ENCODE data around the gene KCTD1. TPM values are rescaled to one million over a fixed set of nuclear protein-coding genes. Genes with fewer than 3 reads are reported as not detected.

KCTD1 gene
- polyA plus RNA-seq, 4 donors = 1.8 to 5.8 (median 3.2) TPM

GRCh38 chr18:26488417-26489009, 59.8 kb downstream of the KCTD1 start:
- FAIRE-seq (no peak), DNase-seq (no peak)
- Histone ChIP-seq H3K4me3 (ENCODE audit: low read depth in 1 of 3, low read length in 3 of 3) (no peak overlapping the region), H3K36me3 (ENCODE audit: control insufficient read depth in 3 of 3, insufficient read depth in 2 of 3, low read depth in 1 of 3, low read length in 3 of 3) (peaks cover 0 to 8% (median 0%) of the 10 kb centered on the region in 3 donors), H3K4me1 (ENCODE audit: control insufficient read depth in 3 of 3, insufficient read depth in 2 of 3, low read depth in 1 of 3, low read length in 2 of 3) (peaks cover 0 to 12% (median 0%) of the 10 kb centered on the region in 3 donors), H3K27me3 (ENCODE audit: control insufficient read depth in 3 of 3, insufficient read depth in 3 of 3, low read length in 3 of 3) (no peaks in the 10 kb centered on the region), H3K9me3 (ENCODE audit: control insufficient read depth in 2 of 2, insufficient read depth in 1 of 2, low read depth in 1 of 2, low read length in 1 of 2) (no peaks in the 10 kb centered on the region), H3K27ac (ENCODE audit: low read depth in 1 of 3, low read length in 2 of 3) (no peak overlapping the region)
- 82 to 88% (median 86%) methylated on average over 11 of the region's 11 CpGs for WGBS, 3 donors

- no peaks in the 10 kb centered on the region for H3K9me3 ChIP-seq (ENCODE audit: control insufficient read depth in 2 of 2, insufficient read depth in 1 of 2, low read depth in 1 of 2, low read length in 1 of 2)
- FAIRE-seq (no peak), DNase-seq (peak; percentile 55 to 83)
- peak overlapping the region in 1 of 3 donors; percentile 29 for H3K27ac ChIP-seq (ENCODE audit: low read depth in 1 of 3, low read length in 2 of 3)
- peaks cover 0 to 8% (median 0%) of the 10 kb centered on the region in 3 donors for H3K36me3 ChIP-seq (ENCODE audit: control insufficient read depth in 3 of 3, insufficient read depth in 2 of 3, low read depth in 1 of 3, low read length in 3 of 3)
- H3K4me3 ChIP-seq (ENCODE audit: low read depth in 1 of 3, low read length in 3 of 3) = no peak overlapping the region
- no peaks in the 10 kb centered on the region for H3K27me3 ChIP-seq (ENCODE audit: control insufficient read depth in 3 of 3, insufficient read depth in 3 of 3, low read length in 3 of 3)
- WGBS, 3 donors = 44 to 61% (median 47%) methylated on average over 7 of the region's 7 CpGs
- H3K4me1 ChIP-seq (ENCODE audit: control insufficient read depth in 3 of 3, insufficient read depth in 2 of 3, low read depth in 1 of 3, low read length in 2 of 3) = peaks cover 0 to 23% (median 0%) of the 10 kb centered on the region in 3 donors
Measured at GRCh38 chr18:26487437-26487836, 60.9 kb downstream of the KCTD1 start.

DNA sequence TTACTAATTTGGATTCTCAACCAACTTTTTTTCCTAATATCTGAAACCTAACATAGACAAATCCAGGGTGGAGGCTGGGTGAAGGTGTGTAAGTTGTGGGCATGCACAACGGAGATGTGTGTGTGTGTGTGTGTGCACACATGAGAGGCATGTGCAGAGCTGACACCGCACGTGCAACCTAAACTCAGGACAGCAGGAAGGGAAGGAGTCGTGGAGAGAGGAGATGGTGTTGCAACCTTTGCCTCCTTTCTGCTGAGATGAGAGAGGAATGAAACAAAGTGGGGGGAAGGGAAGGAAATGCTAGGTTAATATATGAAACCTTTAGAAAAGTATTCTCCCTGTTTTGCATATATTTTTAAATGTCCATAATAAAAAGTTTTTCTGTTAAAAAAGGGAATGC, 64.7 kb downstream of the KCTD1 start:
- DNase-seq (peak; percentile 18 to 72), FAIRE-seq (no peak)
- H3K9me3 ChIP-seq (ENCODE audit: control insufficient read depth in 2 of 2, insufficient read depth in 1 of 2, low read depth in 1 of 2, low read length in 1 of 2) = no peaks in the 10 kb centered on the region
- no peaks in the 10 kb centered on the region for H3K27me3 ChIP-seq (ENCODE audit: control insufficient read depth in 3 of 3, insufficient read depth in 3 of 3, low read length in 3 of 3)
- no peaks in the 10 kb centered on the region for H3K36me3 ChIP-seq (ENCODE audit: control insufficient read depth in 3 of 3, insufficient read depth in 2 of 3, low read depth in 1 of 3, low read length in 3 of 3)
- H3K27ac ChIP-seq (ENCODE audit: low read depth in 1 of 3, low read length in 2 of 3) = no peak overlapping the region
- H3K4me1 ChIP-seq (ENCODE audit: control insufficient read depth in 3 of 3, insufficient read depth in 2 of 3, low read depth in 1 of 3, low read length in 2 of 3) = peaks cover 0 to 43% (median 0%) of the 10 kb centered on the region in 3 donors
- H3K4me3 ChIP-seq (ENCODE audit: low read depth in 1 of 3, low read length in 3 of 3) = no peak overlapping the region
- WGBS, 3 donors = 39 to 68% (median 62%) methylated on average over 4 of the region's 4 CpGs

GRCh38 chr18:26482569-26482968, 65.8 kb downstream of the KCTD1 start:
- no peaks in the 10 kb centered on the region for H3K36me3 ChIP-seq (ENCODE audit: control insufficient read depth in 3 of 3, insufficient read depth in 2 of 3, low read depth in 1 of 3, low read length in 3 of 3)
- H3K27ac ChIP-seq (ENCODE audit: low read depth in 1 of 3, low read length in 2 of 3) = peak overlapping the region in 1 of 3 donors; percentile 91
- no peak for DNase-seq
- H3K9me3 ChIP-seq (ENCODE audit: control insufficient read depth in 2 of 2, insufficient read depth in 1 of 2, low read depth in 1 of 2, low read length in 1 of 2) = no peaks in the 10 kb centered on the region
- WGBS, 3 donors = 67 to 80% (median 73%) methylated on average over 5 of the region's 5 CpGs
- H3K4me3 ChIP-seq (ENCODE audit: low read depth in 1 of 3, low read length in 3 of 3) = no peak overlapping the region
- no peak for FAIRE-seq
- H3K4me1 ChIP-seq (ENCODE audit: control insufficient read depth in 3 of 3, insufficient read depth in 2 of 3, low read depth in 1 of 3, low read length in 2 of 3) = peaks cover 0 to 43% (median 0%) of the 10 kb centered on the region in 3 donors
- no peaks in the 10 kb centered on the region for H3K27me3 ChIP-seq (ENCODE audit: control insufficient read depth in 3 of 3, insufficient read depth in 3 of 3, low read length in 3 of 3)

GRCh38 chr18:26480897-26481795, 67.2 kb downstream of the KCTD1 start:
- Histone ChIP-seq H3K36me3 (ENCODE audit: control insufficient read depth in 3 of 3, insufficient read depth in 2 of 3, low read depth in 1 of 3, low read length in 3 of 3) (no peaks in the 10 kb centered on the region), H3K4me1 (ENCODE audit: control insufficient read depth in 3 of 3, insufficient read depth in 2 of 3, low read depth in 1 of 3, low read length in 2 of 3) (peaks cover 0 to 38% (median 0%) of the 10 kb centered on the region in 3 donors), H3K27me3 (ENCODE audit: control insufficient read depth in 3 of 3, insufficient read depth in 3 of 3, low read length in 3 of 3) (no peaks in the 10 kb centered on the region), H3K9me3 (ENCODE audit: control insufficient read depth in 2 of 2, insufficient read depth in 1 of 2, low read depth in 1 of 2, low read length in 1 of 2) (no peaks in the 10 kb centered on the region), H3K27ac (ENCODE audit: low read depth in 1 of 3, low read length in 2 of 3) (peak overlapping the region in 2 of 3 donors; percentile 45 to 91), H3K4me3 (ENCODE audit: low read depth in 1 of 3, low read length in 3 of 3) (no peak overlapping the region)
- DNase-seq (peak; percentile 51 to 91), FAIRE-seq (no peak)
- WGBS, 3 donors = 26 to 68% (median 47%) methylated on average over 8 of the region's 8 CpGs

GRCh38 chr18:26479681-26480079, 68.7 kb downstream of the KCTD1 start:
- FAIRE-seq = no peak

GRCh38 chr18:26479065-26479680, 69.2 kb downstream of the KCTD1 start:
- H3K4me1 ChIP-seq (ENCODE audit: control insufficient read depth in 3 of 3, insufficient read depth in 2 of 3, low read depth in 1 of 3, low read length in 2 of 3) = peaks cover 0 to 33% (median 0%) of the 10 kb centered on the region in 3 donors
- peaks cover 0 to 3% (median 0%) of the 10 kb centered on the region in 3 donors for H3K36me3 ChIP-seq (ENCODE audit: control insufficient read depth in 3 of 3, insufficient read depth in 2 of 3, low read depth in 1 of 3, low read length in 3 of 3)
- WGBS, 3 donors = 86 to 92% (median 90%) methylated on average over 26 of the region's 26 CpGs
- H3K4me3 ChIP-seq (ENCODE audit: low read depth in 1 of 3, low read length in 3 of 3) = no peak overlapping the region
- FAIRE-seq = no peak
- H3K27me3 ChIP-seq (ENCODE audit: control insufficient read depth in 3 of 3, insufficient read depth in 3 of 3, low read length in 3 of 3) = no peaks in the 10 kb centered on the region
- H3K27ac ChIP-seq (ENCODE audit: low read depth in 1 of 3, low read length in 2 of 3) = no peak overlapping the region
- no peak for DNase-seq
- no peaks in the 10 kb centered on the region for H3K9me3 ChIP-seq (ENCODE audit: control insufficient read depth in 2 of 2, insufficient read depth in 1 of 2, low read depth in 1 of 2, low read length in 1 of 2)

More at GRCh38 chr18:26479681-26480079, 68.7 kb downstream of the KCTD1 start:
- Histone ChIP-seq H3K9me3 (ENCODE audit: control insufficient read depth in 2 of 2, insufficient read depth in 1 of 2, low read depth in 1 of 2, low read length in 1 of 2) (no peaks in the 10 kb centered on the region), H3K4me1 (ENCODE audit: control insufficient read depth in 3 of 3, insufficient read depth in 2 of 3, low read depth in 1 of 3, low read length in 2 of 3) (peaks cover 0 to 37% (median 0%) of the 10 kb centered on the region in 3 donors), H3K27ac (ENCODE audit: low read depth in 1 of 3, low read length in 2 of 3) (no peak overlapping the region), H3K27me3 (ENCODE audit: control insufficient read depth in 3 of 3, insufficient read depth in 3 of 3, low read length in 3 of 3) (no peaks in the 10 kb centered on the region), H3K4me3 (ENCODE audit: low read depth in 1 of 3, low read length in 3 of 3) (no peak overlapping the region), H3K36me3 (ENCODE audit: control insufficient read depth in 3 of 3, insufficient read depth in 2 of 3, low read depth in 1 of 3, low read length in 3 of 3) (peaks cover 0 to 3% (median 0%) of the 10 kb centered on the region in 3 donors)
- WGBS, 3 donors = 47 to 56% (median 55%) methylated on average over 6 of the region's 6 CpGs
- no peak for DNase-seq

- H3K27ac ChIP-seq (ENCODE audit: low read depth in 1 of 3, low read length in 2 of 3) = no peak overlapping the region
- H3K27me3 ChIP-seq (ENCODE audit: control insufficient read depth in 3 of 3, insufficient read depth in 3 of 3, low read length in 3 of 3) = no peaks in the 10 kb centered on the region
- H3K9me3 ChIP-seq (ENCODE audit: control insufficient read depth in 2 of 2, insufficient read depth in 1 of 2, low read depth in 1 of 2, low read length in 1 of 2) = no peaks in the 10 kb centered on the region
- DNase-seq = no peak
- H3K36me3 ChIP-seq (ENCODE audit: control insufficient read depth in 3 of 3, insufficient read depth in 2 of 3, low read depth in 1 of 3, low read length in 3 of 3) = peaks cover 0 to 3% (median 0%) of the 10 kb centered on the region in 3 donors
- H3K4me3 ChIP-seq (ENCODE audit: low read depth in 1 of 3, low read length in 3 of 3) = no peak overlapping the region
- 68 to 78% (median 78%) methylated on average over 4 of the region's 4 CpGs for WGBS, 3 donors
- no peak for FAIRE-seq
- peaks cover 0 to 26% (median 0%) of the 10 kb centered on the region in 3 donors for H3K4me1 ChIP-seq (ENCODE audit: control insufficient read depth in 3 of 3, insufficient read depth in 2 of 3, low read depth in 1 of 3, low read length in 2 of 3)
Measured at GRCh38 chr18:26477828-26478466, 70.4 kb downstream of the KCTD1 start.
